Activated naive CD4-positive, alpha-beta T cell treated with anti-CD3 and anti-CD28 coated beads, Interleukin-2, amount 50 U/mL, for 72 hours (primary cell): ENCODE results near the gene PCNP. TPM values are rescaled to one million over a fixed set of nuclear protein-coding genes. Genes with fewer than 3 reads are reported as not detected.
"Not testable (repeated sequence)": the region's sequence is repeated elsewhere in the genome, so short reads cannot be mapped to it uniquely, and the experiment has no call there.

ENCODE experiments used
- ATAC-seq, 2 donors: fragments of 150-1000 bp; cut with Tn5 transposase; 2 replicates each; pipeline ENCODE4 v1.10.0; 2021; ENCODE audit warnings: mild to moderate bottlenecking in 2 of 2, moderate library complexity in 2 of 2
- DNase-seq, 2 donors: peaks; one replicate each; pipeline ENCODE4 v3.0.0; 2021 to 2022; ENCODE audit warnings: low spot score in 2 of 2
- H3K27ac Mint-ChIP-seq, 2 donors: one replicate each; pipeline ENCODE4 v1.8.0; 2022; ENCODE audit warnings: mild to moderate bottlenecking in 2 of 2, mixed read lengths in 2 of 2
- H3K36me3 Mint-ChIP-seq, 2 donors: one replicate each; pipeline ENCODE4 v1.8.0; 2022; ENCODE audit warnings: mixed read lengths in 2 of 2
- H3K9me3 Mint-ChIP-seq, 2 donors: one replicate each; pipeline ENCODE4 v1.8.0; 2022; ENCODE audit warnings: mixed read lengths in 2 of 2
- total RNA-seq, 2 donors: library from RNA; stranded (reverse); gene quantifications; one replicate each; pipeline ENCODE4 v1.2.3, GENCODE V29; 2022

Gene PCNP
- total RNA-seq, 2 donors from 2014 or later = 199 to 209 TPM

DNA sequence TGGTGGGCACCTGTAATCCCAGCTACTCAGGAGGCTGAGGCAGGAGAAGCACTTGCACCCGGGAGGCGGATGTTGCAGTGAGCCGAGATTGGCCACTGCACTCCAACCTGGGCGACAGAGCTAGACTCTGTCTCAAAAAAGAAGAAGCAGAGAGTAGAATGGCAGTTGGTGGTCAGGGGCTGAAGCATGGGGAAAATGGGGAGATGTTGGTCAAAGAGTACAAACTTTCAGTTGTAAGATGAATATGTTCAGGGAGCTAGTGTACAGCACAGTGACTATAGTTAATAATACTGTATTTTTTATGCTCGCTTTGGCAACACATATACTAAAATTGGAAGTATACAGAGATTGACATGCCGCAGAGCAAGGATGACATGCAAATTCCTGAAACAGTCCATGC lies 41.5 kb downstream of the PCNP start:
- ATAC-seq = no peak
- H3K9me3 Mint-ChIP-seq = no peaks in the 10 kb centered on the region
- no peak for DNase-seq
- no peak overlapping the region for H3K27ac Mint-ChIP-seq
- no peaks in the 10 kb centered on the region for H3K36me3 Mint-ChIP-seq

DNA sequence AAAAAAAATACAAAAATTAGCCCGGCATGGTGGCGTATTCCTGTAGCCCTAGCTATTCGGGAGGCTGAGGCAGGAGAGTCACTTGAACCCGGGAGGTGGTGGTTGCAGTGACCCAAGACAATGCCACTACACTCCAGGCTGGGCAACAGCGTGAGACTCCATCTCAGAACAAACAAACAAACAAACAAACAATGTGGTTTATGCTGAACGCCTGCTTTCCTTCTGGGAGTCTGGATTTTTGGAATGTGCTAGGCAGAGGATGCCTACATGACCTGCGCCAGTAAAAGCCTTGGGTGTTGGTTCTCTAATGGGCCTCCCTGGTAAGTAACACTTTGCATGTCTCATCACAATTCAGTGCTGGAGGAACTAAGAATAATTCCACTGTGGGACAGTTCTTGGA lies 43.5 kb downstream of the PCNP start:
- Mint-ChIP-seq H3K9me3 (no peaks in the 10 kb centered on the region), H3K27ac (no peak overlapping the region), H3K36me3 (no peaks in the 10 kb centered on the region)
- no peak for DNase-seq
- ATAC-seq = no peak

DNA sequence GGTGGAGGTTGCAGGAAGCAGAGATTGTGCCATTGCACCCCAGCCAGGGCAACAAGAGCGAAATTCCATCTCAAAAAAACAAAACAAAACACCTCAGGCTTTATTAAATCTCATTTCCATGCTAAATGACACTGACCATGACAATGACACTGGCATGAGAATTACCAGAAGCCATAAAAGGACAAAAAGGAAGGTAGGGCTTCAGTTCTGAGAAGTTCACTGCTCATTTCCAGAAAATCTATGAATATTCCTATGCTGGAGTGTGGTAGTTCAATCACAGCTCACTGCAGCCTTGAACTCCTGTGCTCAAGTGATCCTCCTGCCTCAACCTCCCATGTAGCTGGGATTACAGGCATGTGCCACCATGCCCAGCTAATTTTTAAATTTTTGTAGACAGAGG lies 44.7 kb downstream of the PCNP start:
- DNase-seq (no peak), ATAC-seq (no peak)
- Mint-ChIP-seq H3K27ac (no peak overlapping the region), H3K36me3 (no peaks in the 10 kb centered on the region), H3K9me3 (no peaks in the 10 kb centered on the region)

DNA sequence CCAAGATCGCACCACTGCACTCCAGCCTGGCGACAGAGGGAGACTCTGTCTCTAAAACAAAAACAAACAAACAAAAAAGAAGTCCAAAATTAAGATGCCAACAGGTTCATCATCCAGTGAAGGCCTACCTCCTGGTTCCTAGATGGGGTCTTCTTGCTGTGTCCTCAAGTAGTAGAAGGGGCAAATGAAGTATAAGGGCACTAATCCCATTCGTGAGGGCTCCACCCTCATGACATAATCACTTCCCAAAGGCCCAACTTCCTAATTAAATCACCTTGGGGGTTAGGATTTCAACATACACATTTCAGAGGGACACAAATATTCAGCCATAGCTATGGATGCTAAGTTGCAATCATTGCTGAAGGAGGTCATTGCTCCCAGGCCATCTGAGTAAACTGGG lies 45.8 kb downstream of the PCNP start:
- H3K9me3 Mint-ChIP-seq = peaks cover 0 to under 1% of the 10 kb centered on the region in 2 donors
- no peak overlapping the region for H3K27ac Mint-ChIP-seq
- H3K36me3 Mint-ChIP-seq = peaks cover 0 to 2% of the 10 kb centered on the region in 2 donors
- ATAC-seq (no peak), DNase-seq (no peak)

DNA sequence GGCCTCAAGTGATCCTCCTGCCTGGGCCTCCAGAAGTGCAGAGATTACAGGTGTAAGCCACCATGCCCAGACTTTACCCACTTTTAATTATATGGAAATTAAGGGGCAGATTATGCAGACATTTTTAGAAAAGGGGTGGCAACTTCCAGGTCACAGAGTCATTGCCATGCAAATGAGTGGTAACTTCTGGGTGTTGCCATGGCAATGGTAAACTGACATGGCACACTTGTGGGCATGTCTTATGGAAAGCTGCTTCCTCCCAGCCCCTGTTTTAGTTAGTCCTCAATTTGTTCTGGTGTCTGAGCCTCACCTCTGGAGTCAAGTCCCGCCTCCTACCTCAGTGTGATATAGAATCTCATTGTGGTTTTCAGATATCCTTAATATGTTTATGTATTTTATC lies 49.7 kb downstream of the PCNP start:
- Mint-ChIP-seq H3K27ac (no peak overlapping the region), H3K9me3 (peaks cover 0 to 5% of the 10 kb centered on the region in 2 donors), H3K36me3 (peaks cover 0 to 6% of the 10 kb centered on the region in 2 donors)
- ATAC-seq (no peak), DNase-seq (no peak)

DNA sequence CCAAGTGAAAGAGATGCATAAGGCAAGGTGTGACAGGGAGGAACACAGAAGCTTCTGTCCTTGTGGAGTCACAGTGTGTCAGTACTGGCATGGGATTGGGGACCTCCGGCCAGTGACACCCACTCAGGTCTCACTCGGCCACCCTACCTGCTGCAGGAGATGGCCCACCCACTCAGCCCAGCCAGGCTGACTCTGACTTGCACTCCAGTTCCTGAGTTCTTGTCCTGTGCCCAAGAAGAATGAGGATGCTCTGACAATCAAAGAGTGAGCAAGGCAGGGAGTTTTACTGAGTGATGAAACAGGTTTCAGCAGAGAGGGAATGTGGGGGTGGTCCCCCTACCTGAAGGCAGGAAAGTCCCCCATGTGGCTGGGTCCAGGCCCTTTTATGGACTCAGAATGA lies 50.9 kb downstream of the PCNP start:
- DNase-seq = no peak
- Mint-ChIP-seq H3K9me3 (peaks cover 0 to 5% of the 10 kb centered on the region in 2 donors), H3K27ac (peak overlapping the region in 1 of 2 donors; percentile 7), H3K36me3 (peaks cover 0 to 6% of the 10 kb centered on the region in 2 donors)
- ATAC-seq = no peak

DNA sequence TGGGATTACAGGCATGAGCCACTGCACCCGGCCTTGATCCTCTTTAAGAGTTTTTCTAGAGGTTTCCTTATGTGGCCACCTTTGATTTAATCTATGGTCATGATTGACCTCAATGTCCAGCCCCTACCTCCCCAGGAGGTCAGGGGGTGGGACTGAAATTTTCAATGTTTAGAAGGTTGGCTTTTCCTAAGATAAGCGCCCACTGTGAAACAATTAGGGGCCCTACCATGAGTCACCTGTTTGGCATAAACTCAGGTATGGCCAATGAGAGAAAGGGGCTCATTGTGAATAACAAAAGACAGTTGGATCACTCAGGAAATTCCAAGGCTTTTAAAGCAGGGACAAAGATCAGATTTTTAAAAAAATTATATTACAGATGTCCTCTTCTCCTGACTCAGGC lies 51.9 kb downstream of the PCNP start:
- peaks cover 0 to 6% of the 10 kb centered on the region in 2 donors for H3K36me3 Mint-ChIP-seq

DNA sequence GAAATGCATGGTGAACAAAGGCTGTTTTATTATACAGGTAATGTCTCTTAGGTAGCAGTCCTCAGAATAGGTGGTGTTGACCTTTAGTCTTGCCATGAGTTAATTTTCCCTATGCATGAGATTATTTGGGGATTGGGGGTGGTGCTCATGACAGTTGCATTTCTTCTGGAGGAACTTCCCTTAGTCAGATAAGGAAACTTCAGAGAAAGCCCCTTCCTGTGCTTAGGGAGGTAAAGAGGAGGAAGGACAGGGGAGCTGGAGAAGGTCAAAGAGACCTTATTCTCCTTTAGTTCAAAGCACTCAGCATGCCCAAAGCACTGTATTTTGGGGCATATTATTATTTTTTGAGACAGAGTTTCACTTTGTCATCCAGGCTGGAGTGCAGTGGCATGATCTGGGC lies 55.2 kb downstream of the PCNP start:
- Mint-ChIP-seq H3K27ac (no peak overlapping the region), H3K36me3 (peaks cover 0 to 6% of the 10 kb centered on the region in 2 donors), H3K9me3 (peaks cover 0 to 5% of the 10 kb centered on the region in 2 donors)
- DNase-seq (no peak), ATAC-seq (no peak)

More for the DNA sequence above, 51.9 kb downstream of the PCNP start:
- Mint-ChIP-seq H3K27ac (peak overlapping the region in 1 of 2 donors; percentile 7), H3K9me3 (peaks cover 0 to 5% of the 10 kb centered on the region in 2 donors)
- ATAC-seq (no peak), DNase-seq (no peak)

DNA sequence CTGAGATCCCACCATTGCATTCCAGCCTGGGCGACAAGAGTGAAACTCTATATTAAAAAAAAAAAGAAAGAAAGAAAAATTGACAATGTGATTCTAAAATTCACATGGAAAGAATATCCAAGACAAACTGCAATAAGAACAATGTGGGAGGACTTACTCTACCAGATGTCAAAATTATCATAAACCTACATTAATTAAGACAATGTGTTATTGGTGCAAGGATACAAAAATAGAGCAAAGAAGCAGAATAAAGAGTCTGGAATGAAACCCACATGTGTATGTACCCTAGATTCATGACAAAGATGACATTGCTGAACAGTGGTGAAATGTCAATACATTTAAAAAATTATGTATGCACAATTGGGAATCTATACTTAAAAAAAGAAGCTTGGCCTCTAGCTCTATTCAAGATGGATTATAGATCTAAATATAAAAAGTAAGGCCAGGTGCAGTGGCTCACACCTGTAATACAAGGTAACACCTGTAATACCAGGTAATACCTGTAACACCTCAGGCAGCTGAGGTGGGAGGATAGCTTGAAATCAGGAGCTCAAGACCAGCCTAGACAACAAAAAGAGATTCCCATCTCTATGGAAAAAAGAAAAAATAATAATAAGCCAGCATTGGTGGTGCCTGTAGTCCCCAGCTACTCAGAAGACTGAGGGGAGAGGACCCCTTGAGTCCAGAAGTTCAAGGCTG lies 57.3 kb downstream of the PCNP start:
- no peaks in the 10 kb centered on the region for H3K9me3 Mint-ChIP-seq
- ATAC-seq (no peak), DNase-seq (no peak)
- H3K27ac Mint-ChIP-seq = no peak overlapping the region
- H3K36me3 Mint-ChIP-seq = no peaks in the 10 kb centered on the region

DNA sequence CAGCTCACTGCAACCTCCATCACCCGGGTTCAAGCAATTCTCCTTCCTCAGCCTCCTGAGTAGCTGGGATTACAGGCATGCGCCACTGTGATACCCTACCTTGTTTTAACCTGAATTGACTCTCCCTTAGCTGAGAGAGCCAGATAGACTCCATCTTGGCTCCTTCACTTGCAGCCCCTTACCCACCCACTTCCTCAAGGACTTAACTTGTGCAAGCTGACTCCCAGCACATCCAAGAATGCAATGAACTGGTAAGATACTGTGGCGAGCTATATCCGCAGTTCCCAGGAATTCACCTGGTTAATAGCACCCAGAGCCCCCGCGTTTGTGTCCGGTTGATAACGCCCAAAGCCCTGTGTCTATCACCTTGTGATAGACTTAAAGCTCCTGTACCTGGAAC lies 58.0 kb downstream of the PCNP start:
- H3K9me3 Mint-ChIP-seq, ATAC-seq: not testable (repeated sequence)

DNA sequence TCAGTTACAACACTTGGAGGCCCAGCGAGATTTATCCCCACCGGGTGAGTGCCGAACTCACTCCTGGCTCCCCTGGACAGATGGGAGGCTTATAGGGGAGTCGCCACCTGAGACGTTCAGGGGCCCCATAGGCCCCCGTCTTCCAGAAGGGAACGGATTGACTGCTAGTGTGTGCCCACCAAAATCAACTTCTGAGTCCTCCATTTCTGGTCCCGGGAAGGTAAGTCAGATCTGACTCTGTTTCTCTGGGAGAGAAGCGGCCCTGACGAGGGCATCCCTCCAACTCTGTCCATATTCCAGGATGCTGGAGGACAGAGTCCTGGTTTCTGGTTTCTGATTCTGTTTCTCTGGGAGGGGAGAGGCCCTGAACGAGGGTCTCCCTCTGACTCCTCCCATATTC lies 58.6 kb downstream of the PCNP start:
- ATAC-seq (no peak), DNase-seq (no peak)
- Mint-ChIP-seq H3K27ac (no peak overlapping the region), H3K9me3 (no peaks in the 10 kb centered on the region), H3K36me3 (no peaks in the 10 kb centered on the region)

More for the DNA sequence above, 58.0 kb downstream of the PCNP start:
- H3K27ac Mint-ChIP-seq, H3K36me3 Mint-ChIP-seq, DNase-seq: not testable (repeated sequence)

DNA sequence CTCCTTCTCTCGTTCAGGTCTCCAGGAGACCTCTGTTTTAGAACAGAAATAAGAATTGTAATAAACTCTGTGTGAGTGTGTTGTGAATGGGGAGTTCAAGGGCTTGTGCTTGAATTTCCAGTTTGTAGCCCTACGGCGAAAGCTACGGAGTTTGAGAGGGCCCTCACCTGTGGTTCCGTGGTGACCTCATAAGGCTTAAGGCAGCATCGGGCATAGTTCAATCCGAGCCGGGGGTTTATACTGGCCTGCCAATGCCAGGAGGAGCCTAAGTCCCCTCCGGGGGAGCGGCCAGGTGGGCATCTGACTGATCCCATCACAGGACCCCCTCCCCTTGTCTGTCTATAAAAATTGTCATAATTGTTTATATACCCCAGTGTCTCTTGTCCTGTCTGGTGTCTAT lies 59.2 kb downstream of the PCNP start:
- peak overlapping the region in 1 of 2 donors; percentile 18 for H3K27ac Mint-ChIP-seq
- H3K36me3 Mint-ChIP-seq = no peaks in the 10 kb centered on the region
- H3K9me3 Mint-ChIP-seq = no peaks in the 10 kb centered on the region
- ATAC-seq (no peak), DNase-seq (no peak)

DNA sequence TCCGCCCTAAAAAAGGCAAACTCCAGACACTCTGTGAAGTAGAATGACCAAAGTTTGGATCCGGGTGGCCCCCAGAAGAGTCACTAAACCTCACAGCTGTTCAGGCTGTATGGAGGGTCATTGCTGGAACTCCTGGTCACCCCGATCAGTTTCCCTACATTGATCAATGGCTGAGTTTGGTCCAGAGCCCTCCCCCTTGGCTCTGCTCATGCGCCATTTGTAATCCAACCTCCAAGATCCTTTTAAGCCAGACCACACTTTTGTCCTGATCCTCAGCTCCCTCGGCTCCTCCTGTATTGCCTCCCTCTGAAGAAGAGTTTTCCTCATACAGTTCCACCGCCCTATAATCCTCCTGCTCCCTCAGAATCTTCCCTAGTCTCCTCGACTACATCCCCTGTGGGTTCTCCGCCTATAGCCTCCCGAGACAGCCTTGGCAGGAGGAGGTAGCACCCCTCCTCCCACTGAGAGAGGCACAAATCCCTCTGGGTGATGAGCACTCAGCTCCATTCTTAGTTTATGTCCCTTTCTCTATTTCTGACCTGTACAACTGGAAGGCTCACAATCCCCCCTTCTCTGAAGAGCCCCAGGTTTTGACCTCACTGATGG lies 60.7 kb downstream of the PCNP start:
- H3K36me3 Mint-ChIP-seq = no peaks in the 10 kb centered on the region
- ATAC-seq = no peak
- H3K27ac Mint-ChIP-seq = peak overlapping the region; percentile 10 to 72
- no peaks in the 10 kb centered on the region for H3K9me3 Mint-ChIP-seq
- DNase-seq = no peak

DNA sequence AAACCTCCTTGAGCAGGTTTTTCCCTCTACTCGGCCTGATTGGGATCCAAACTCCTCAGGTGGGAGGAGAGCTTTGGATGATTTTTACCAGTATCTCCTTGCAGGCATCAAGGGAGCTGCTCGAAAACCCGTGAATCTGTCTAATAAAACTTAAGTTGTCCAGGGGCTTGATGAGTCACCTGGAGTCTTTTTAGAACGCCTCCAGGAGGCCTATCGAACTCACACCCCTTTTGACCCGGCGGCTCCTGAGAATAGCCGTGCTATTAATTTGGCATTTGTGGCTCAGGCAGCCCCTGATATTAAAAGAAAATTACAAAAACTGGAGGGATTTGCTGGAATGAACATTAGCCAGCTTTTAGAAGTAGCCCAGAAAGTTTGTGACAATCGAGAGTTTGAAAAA lies 61.4 kb downstream of the PCNP start:
- DNase-seq (no peak), ATAC-seq (no peak)
- Mint-ChIP-seq H3K9me3 (no peaks in the 10 kb centered on the region), H3K27ac (peak overlapping the region in 1 of 2 donors; percentile 10), H3K36me3 (no peaks in the 10 kb centered on the region)

DNA sequence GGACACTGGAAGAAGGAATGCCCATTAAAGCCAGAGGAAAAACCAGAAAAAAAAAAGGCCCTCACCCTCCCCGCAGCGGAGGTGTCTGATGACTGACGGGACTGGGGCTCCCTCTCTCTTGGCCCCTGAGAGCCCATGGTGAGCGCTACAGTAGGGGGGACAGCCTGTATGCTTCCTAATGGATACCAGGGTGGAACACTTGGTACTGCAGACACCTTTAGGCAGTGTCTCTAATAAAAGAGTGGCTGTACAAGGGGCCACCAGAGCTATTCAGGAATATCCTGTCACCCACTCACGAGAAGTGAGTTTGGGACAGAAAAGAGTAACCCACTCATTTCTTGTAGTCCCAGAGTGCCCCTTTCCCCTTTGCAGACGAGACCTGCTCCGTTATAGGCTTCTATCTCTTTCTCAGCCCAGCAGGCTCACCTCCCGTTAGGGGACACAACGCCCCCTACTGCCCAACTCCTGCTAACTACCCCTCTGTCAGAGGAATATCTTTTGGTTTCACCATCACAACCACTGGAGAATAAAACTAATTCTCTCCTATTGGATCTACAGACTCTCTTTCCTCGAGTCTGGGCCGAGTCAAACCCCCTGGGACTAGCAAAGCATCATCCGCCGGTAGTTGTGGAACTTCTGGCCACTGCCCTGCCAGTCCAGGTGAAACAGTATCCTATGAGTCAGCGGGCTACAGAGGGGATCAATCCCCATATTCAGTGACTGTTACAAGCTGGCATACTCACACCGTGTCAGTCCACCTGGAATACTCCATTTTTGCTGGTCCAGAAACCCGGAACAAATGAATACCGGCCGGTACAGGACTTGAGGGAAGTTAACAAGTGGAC lies 62.2 kb downstream of the PCNP start:
- no peaks in the 10 kb centered on the region for H3K36me3 Mint-ChIP-seq
- ATAC-seq (peak; percentile 94), DNase-seq (peak; percentile 67 to 79)
- no peaks in the 10 kb centered on the region for H3K9me3 Mint-ChIP-seq
- peak overlapping the region; percentile 61 to 68 for H3K27ac Mint-ChIP-seq

DNA sequence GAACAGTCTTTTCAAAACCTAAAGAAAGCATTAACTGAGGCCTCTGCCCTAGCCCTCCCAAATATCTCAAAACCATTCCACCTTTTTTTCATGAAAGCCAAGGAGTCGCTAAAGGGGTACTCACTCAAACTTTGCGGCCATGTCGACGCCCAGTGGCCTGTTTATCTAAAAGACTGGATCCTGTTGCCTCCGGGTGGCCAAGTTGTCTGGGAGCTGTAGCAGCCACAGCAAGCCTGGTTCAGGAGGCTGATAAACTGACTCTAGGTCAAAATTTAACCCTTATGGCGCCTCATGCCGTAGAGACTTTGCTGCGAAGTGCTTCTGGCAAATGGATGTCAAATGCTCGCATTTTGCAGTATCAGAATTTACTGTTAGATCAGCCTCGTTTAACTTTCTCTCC lies 63.5 kb downstream of the PCNP start:
- DNase-seq = no peak
- Mint-ChIP-seq H3K27ac (no peak overlapping the region), H3K36me3 (no peaks in the 10 kb centered on the region), H3K9me3 (no peaks in the 10 kb centered on the region)
- ATAC-seq = no peak

DNA sequence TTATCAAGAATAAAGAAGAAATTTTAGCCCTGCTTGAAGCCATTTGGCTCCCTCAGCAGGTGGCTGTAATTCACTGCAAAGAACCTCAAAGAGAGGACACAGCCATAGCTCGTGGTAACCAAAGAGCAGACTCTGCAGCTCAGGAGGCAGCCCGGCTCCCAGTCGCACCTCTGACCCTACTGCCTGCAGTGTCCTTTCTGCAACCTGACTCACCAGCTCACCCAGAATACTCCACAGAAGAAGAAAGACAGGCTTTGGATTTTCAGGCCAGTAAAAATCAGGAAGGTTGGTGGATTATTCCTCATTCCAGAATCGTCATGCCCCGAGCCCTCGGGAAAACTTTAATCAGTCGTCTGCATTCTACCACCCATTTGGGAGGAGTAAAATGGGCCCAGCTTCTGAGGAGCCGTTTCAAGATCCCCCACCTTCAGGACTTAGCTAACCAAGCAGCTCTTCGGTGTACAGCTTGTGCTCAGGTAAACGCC lies 64.3 kb downstream of the PCNP start:
- DNase-seq (no peak), ATAC-seq (peak in 1 of 2 donors; percentile 26)
- Mint-ChIP-seq H3K27ac (no peak overlapping the region), H3K9me3 (no peaks in the 10 kb centered on the region), H3K36me3 (no peaks in the 10 kb centered on the region)
